ENCODE results near the gene CYP2W1.
"Not testable (repeated sequence)": the region's sequence is repeated elsewhere in the genome, so short reads cannot be mapped to it uniquely, and the experiment has no call there.

The CYP2W1 gene

GRCh38 chr7:958221-959200, 24.5 kb upstream of the CYP2W1 start:
- H3K36me3 Mint-ChIP-seq = no peaks in the 10 kb centered on the region
- ATAC-seq (ENCODE audit: low read depth) (no peak), DNase-seq (ENCODE audit: low spot score in 2 of 2) (no peak)
- H3K27me3 Mint-ChIP-seq = peaks cover 9% of the 10 kb centered on the region
- no peaks in the 10 kb centered on the region for H3K9me3 Mint-ChIP-seq
- H3K27ac Mint-ChIP-seq = no peak overlapping the region
- peaks cover 14% of the 10 kb centered on the region for H3K4me1 Mint-ChIP-seq
- H3K4me3 Mint-ChIP-seq = no peak overlapping the region

- H3K36me3 Mint-ChIP-seq = no peaks in the 10 kb centered on the region
- H3K4me3 Mint-ChIP-seq = no peak overlapping the region
- no peak overlapping the region for H3K27ac Mint-ChIP-seq
- no peak for DNase-seq (ENCODE audit: low spot score in 2 of 2)
- no peaks in the 10 kb centered on the region for H3K9me3 Mint-ChIP-seq
- no peak for ATAC-seq (ENCODE audit: low read depth)
- H3K4me1 Mint-ChIP-seq = peaks cover 18% of the 10 kb centered on the region
- H3K27me3 Mint-ChIP-seq = peaks cover 9% of the 10 kb centered on the region
Measured at GRCh38 chr7:959271-959670, 23.7 kb upstream of the CYP2W1 start.

GRCh38 chr7:959740-960139, 23.2 kb upstream of the CYP2W1 start:
- H3K36me3 Mint-ChIP-seq; H3K4me3 Mint-ChIP-seq; H3K27ac Mint-ChIP-seq; H3K9me3 Mint-ChIP-seq; H3K27me3 Mint-ChIP-seq; DNase-seq (ENCODE audit: low spot score in 2 of 2); ATAC-seq (ENCODE audit: low read depth): not testable (repeated sequence)
- peaks cover 18% of the 10 kb centered on the region for H3K4me1 Mint-ChIP-seq

- Mint-ChIP-seq H3K4me3 (no peak overlapping the region), H3K27ac (no peak overlapping the region), H3K4me1 (peaks cover 20% of the 10 kb centered on the region), H3K9me3 (no peaks in the 10 kb centered on the region), H3K36me3 (no peaks in the 10 kb centered on the region), H3K27me3 (peaks cover 9% of the 10 kb centered on the region)
- DNase-seq (ENCODE audit: low spot score in 2 of 2) = no peak
- no peak for ATAC-seq (ENCODE audit: low read depth)
Measured at GRCh38 chr7:960269-960871, 22.6 kb upstream of the CYP2W1 start.

GRCh38 chr7:960972-961371, 22.0 kb upstream of the CYP2W1 start:
- H3K9me3 Mint-ChIP-seq; H3K27ac Mint-ChIP-seq; H3K4me3 Mint-ChIP-seq; DNase-seq (ENCODE audit: low spot score in 2 of 2); H3K27me3 Mint-ChIP-seq; ATAC-seq (ENCODE audit: low read depth); H3K36me3 Mint-ChIP-seq: not testable (repeated sequence)
- H3K4me1 Mint-ChIP-seq = peaks cover 23% of the 10 kb centered on the region

DNA sequence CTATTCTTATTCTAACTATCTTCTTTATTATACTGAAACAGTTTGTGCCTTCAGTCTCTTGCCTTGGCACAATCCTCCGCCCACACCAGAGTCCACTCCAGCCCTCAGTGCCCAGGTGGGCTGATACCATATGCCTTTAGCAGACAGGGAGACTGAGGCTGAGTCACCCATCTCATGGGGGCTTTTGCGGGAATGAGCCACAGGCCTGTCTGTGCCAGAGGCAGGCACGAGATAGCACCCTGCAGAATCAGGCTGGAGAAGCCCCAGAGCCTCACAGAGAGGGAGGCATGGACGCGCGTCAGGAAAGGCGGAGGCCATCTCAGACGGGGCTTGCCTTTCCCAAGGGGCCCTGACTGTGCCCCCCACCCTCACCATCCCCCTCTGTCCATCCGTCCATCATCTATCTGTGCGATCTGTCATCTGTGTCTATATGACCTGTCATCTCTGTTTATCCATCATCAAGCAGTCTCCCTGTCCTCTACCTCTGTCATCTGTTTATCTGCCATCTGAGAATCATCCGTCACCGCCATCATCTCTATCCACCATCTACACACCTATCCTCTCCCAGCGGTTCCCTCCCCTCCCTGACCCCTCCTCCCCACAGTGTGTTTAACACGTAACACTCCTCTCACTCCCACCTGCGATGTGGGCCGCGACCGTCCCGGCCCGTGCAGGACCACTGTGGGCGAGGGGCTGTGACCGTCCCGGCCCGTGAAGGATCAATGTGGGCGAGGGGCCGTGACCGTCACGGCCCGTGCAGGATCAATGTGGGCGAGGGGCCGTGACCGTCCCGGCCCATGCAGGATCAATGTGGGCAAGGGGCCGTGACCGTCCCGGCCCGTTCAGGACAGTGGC, 21.2 kb upstream of the CYP2W1 start:
- no peaks in the 10 kb centered on the region for H3K36me3 Mint-ChIP-seq
- DNase-seq (ENCODE audit: low spot score in 2 of 2) (no peak), ATAC-seq (ENCODE audit: low read depth) (no peak)
- H3K27ac Mint-ChIP-seq = no peak overlapping the region
- peaks cover 26% of the 10 kb centered on the region for H3K4me1 Mint-ChIP-seq
- peaks cover 7% of the 10 kb centered on the region for H3K27me3 Mint-ChIP-seq
- no peak overlapping the region for H3K4me3 Mint-ChIP-seq
- no peaks in the 10 kb centered on the region for H3K9me3 Mint-ChIP-seq

DNA sequence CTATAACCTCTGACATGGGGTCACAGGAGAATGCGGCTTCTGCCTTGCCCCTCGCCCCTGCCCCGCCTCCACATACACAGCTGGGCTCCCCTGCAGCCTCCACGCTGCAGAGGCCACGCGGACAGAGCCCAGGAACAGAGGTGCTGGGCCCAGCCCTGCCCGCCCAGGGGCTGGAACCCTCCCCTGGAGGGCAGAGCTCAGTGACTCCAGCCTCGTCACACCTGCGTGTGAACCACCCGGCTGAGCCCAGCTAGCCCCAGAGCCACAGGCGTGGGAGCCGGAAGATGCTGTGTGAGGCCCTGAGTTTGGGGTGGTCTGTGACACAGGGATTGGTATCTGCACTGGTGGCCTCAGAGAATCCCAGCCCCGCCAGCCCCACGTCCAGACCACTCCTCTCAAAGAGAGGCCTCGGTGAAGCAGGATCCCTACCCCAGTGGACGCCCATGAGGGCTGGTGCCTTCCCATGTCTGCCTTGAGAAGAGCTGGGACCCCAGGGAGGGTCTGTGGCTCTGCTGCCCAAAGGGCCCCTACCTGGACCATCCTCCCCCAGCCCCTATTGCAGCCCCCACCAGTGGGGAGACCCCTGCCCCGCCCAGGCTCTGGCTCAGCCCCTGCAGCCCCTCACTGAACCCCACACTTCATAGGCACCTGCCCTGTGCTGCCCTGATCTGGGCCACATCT, 20.4 kb upstream of the CYP2W1 start:
- H3K27ac Mint-ChIP-seq = no peak overlapping the region

GRCh38 chr7:963236-964078, 19.5 kb upstream of the CYP2W1 start:
- DNase-seq (ENCODE audit: low spot score in 2 of 2) = no peak
- peaks cover 8% of the 10 kb centered on the region for H3K36me3 Mint-ChIP-seq
- ATAC-seq (ENCODE audit: low read depth) = peak; percentile 80
- H3K9me3 Mint-ChIP-seq = no peaks in the 10 kb centered on the region
- H3K4me1 Mint-ChIP-seq = peaks cover 23% of the 10 kb centered on the region
- peak overlapping the region; percentile 27 for H3K4me3 Mint-ChIP-seq
- H3K27me3 Mint-ChIP-seq = peaks cover 7% of the 10 kb centered on the region
- peak overlapping the region; percentile 22 for H3K27ac Mint-ChIP-seq

More for the DNA sequence above, 20.4 kb upstream of the CYP2W1 start:
- Mint-ChIP-seq H3K36me3 (peaks cover 3% of the 10 kb centered on the region), H3K4me1 (peaks cover 23% of the 10 kb centered on the region), H3K9me3 (no peaks in the 10 kb centered on the region), H3K27me3 (peaks cover 7% of the 10 kb centered on the region), H3K4me3 (no peak overlapping the region)
- ATAC-seq (ENCODE audit: low read depth) (no peak), DNase-seq (ENCODE audit: low spot score in 2 of 2) (no peak)

DNA sequence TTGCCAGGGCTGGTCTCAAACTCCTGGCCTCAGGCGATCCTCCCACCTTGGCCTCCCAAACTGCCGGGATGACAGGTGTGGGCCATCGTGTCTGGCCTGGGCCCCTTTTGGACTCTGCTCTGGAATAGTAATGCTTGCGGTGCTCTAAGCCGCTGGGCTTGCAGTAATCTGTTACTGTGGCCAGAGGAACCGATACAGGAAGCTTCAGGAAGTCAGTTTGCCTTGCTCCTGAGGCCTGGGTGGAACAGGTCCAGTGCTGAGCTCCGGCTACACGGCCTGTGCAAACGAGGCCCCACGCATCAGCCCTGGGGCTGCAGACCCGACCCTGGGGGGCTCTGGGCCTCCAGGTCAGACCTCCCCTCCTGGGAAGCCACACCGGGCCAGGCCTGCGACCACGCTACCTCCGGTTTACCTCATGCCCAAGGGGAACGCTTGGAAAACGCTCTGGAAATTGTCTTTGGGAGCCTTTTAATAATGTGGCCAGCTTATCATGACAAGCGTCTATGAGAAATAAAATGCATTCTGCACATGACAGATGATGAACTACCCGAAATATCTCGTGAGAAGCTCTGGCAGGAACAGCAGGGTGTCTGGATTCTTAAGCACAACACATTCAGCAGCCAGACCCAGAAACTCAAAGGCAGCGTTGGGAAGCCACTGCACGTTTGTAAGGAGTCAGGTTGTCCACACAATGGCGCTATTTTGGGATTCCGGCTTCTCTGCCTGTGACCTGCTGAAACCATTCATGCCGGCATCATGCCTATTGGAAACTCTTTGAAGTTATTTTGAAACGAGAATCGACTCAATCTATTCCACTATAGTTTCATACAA, 18.4 kb upstream of the CYP2W1 start:
- Mint-ChIP-seq H3K27me3 (peaks cover 5% of the 10 kb centered on the region), H3K9me3 (no peaks in the 10 kb centered on the region), H3K4me1 (peaks cover 23% of the 10 kb centered on the region), H3K4me3 (no peak overlapping the region), H3K27ac (no peak overlapping the region), H3K36me3 (peaks cover 8% of the 10 kb centered on the region)
- no peak for ATAC-seq (ENCODE audit: low read depth)
- no peak for DNase-seq (ENCODE audit: low spot score in 2 of 2)

DNA sequence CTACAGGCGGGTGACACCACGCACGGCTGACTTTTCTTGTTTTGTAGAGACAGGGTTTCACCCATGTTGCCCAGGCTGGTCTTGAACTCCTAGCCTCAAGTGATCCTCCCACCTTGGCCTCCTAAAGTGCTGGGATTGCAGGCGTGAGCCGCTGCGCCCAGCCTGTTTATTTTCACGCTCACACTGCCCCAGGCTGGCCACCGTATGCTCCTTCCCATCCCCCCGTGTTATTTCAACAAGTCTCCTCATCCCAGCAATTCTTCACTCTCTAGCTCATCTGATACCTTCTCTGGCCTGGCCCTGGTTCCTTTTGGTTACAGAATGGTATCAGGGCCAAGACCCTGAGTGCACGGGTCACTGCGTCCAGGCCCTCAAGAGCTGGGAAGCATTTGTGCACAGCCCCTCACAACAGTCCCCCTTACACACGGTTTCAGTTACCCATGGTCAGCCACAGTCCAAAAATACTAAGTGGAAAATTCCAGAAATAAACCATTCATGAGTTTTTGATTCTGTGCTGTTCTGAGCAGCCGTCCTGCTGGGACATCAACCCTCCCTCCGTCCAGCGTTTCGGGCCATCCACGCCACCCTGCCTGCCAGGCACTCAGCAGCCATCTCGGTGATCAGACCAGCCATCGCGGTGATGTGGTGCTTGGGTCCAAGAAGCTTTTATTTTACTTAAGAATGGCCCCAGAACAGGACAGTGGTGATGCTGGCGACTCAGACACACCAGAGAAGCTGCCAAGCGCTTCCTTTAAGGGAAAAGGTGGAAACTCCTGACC, 16.5 kb upstream of the CYP2W1 start:
- H3K36me3 Mint-ChIP-seq = peaks cover 13% of the 10 kb centered on the region

DNA sequence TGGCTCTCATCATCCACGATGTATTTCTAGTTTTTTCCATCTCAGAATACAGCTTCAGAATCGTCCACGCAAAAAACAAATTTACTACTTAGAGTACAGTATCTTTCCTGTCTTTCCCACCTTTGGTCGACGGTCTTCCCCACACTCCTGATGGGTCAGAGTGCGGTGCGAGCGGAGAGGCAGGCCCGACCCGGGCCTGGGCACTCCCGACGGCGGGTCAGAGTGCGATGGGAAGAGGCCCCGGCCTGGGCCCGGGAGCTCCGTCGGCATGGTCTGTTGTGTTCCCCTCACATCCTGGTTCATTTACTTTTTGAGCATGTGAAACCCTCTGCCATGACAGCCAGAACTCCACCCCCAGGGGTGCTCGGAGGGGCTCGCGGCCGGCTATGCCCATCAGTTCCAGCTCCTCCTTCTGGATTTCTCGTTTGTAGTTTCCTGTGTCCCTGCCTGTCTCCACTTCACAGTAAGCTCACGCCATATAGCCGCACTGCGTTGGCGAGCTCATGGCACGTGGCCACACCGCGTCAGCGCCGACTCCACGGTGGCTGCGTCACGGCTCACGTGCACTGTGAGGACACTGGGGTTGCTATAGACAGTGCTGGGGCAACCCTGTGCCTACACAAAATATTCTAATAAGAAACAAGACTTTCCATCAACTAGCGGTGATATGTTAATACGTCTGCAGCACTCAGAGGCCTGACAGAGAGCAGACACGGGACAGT, 15.5 kb upstream of the CYP2W1 start:
- ATAC-seq (ENCODE audit: low read depth) = no peak
- Mint-ChIP-seq H3K36me3 (peaks cover 18% of the 10 kb centered on the region), H3K9me3 (no peaks in the 10 kb centered on the region), H3K4me3 (no peak overlapping the region), H3K27ac (no peak overlapping the region), H3K4me1 (peaks cover 28% of the 10 kb centered on the region), H3K27me3 (no peaks in the 10 kb centered on the region)
- DNase-seq (ENCODE audit: low spot score in 2 of 2) = no peak

More for the DNA sequence above, 16.5 kb upstream of the CYP2W1 start:
- peaks cover 4% of the 10 kb centered on the region for H3K27me3 Mint-ChIP-seq
- peak overlapping the region; percentile 67 for H3K27ac Mint-ChIP-seq
- H3K4me1 Mint-ChIP-seq = peaks cover 29% of the 10 kb centered on the region
- no peak overlapping the region for H3K4me3 Mint-ChIP-seq
- no peaks in the 10 kb centered on the region for H3K9me3 Mint-ChIP-seq
- no peak for ATAC-seq (ENCODE audit: low read depth)
- DNase-seq (ENCODE audit: low spot score in 2 of 2) = no peak
